Measurements from ENCODE around the gene LRP1B.
"Not testable (repeated sequence)": the region's sequence is repeated elsewhere in the genome, so short reads cannot be mapped to it uniquely, and the experiment has no call there.

The LRP1B gene

GRCh38 chr2:140427033-140427432, 1703.8 kb downstream of the LRP1B start:
- not testable (repeated sequence) for DNase-seq (ENCODE audit: low spot score)

GRCh38 chr2:140424471-140424870, 1706.3 kb downstream of the LRP1B start:
- no peak for DNase-seq (ENCODE audit: low spot score)

GRCh38 chr2:140422759-140423158, 1708.1 kb downstream of the LRP1B start:
- no peak for DNase-seq (ENCODE audit: low spot score)

GRCh38 chr2:140417504-140417903, 1713.3 kb downstream of the LRP1B start:
- no peak for DNase-seq (ENCODE audit: low spot score)

- DNase-seq (ENCODE audit: low spot score) = no peak
These were observed 1714.2 kb downstream of the LRP1B start for GRCh38 chr2:140416577-140416976.

- not testable (repeated sequence) for DNase-seq (ENCODE audit: low spot score)
These were observed 1715.8 kb downstream of the LRP1B start for GRCh38 chr2:140415035-140415434.

GRCh38 chr2:140410695-140411094, 1720.1 kb downstream of the LRP1B start:
- no peak for DNase-seq (ENCODE audit: low spot score)

GRCh38 chr2:140401056-140401455, 1729.8 kb downstream of the LRP1B start:
- no peak for DNase-seq (ENCODE audit: low spot score)

- DNase-seq (ENCODE audit: low spot score) = no peak
These were observed 1738.0 kb downstream of the LRP1B start for GRCh38 chr2:140392824-140393223.

GRCh38 chr2:140384946-140385345, 1745.9 kb downstream of the LRP1B start:
- DNase-seq (ENCODE audit: low spot score) = no peak

- DNase-seq (ENCODE audit: low spot score) = no peak
These were observed 1747.0 kb downstream of the LRP1B start for GRCh38 chr2:140383781-140384180.

GRCh38 chr2:140376686-140377085, 1754.1 kb downstream of the LRP1B start:
- DNase-seq (ENCODE audit: low spot score) = no peak

GRCh38 chr2:140363131-140363530, 1767.7 kb downstream of the LRP1B start:
- no peak for DNase-seq (ENCODE audit: low spot score)

- no peak for DNase-seq (ENCODE audit: low spot score)
These were observed 1768.5 kb downstream of the LRP1B start for GRCh38 chr2:140362361-140362760.

GRCh38 chr2:140359056-140359771, 1771.6 kb downstream of the LRP1B start:
- no peak for DNase-seq (ENCODE audit: low spot score)

GRCh38 chr2:140356697-140357096, 1774.1 kb downstream of the LRP1B start:
- DNase-seq (ENCODE audit: low spot score) = no peak

GRCh38 chr2:140355511-140356090, 1775.2 kb downstream of the LRP1B start:
- no peak for DNase-seq (ENCODE audit: low spot score)

GRCh38 chr2:140354544-140354943, 1776.3 kb downstream of the LRP1B start:
- DNase-seq (ENCODE audit: low spot score) = no peak

GRCh38 chr2:140353541-140353940, 1777.3 kb downstream of the LRP1B start:
- DNase-seq (ENCODE audit: low spot score) = no peak

- DNase-seq (ENCODE audit: low spot score) = no peak
These were observed 1779.1 kb downstream of the LRP1B start for GRCh38 chr2:140351692-140352091.

GRCh38 chr2:140349695-140350094, 1781.1 kb downstream of the LRP1B start:
- no peak for DNase-seq (ENCODE audit: low spot score)

- DNase-seq (ENCODE audit: low spot score) = no peak
These were observed 1782.0 kb downstream of the LRP1B start for GRCh38 chr2:140348826-140349225.

- DNase-seq (ENCODE audit: low spot score) = no peak
These were observed 1786.0 kb downstream of the LRP1B start for GRCh38 chr2:140344838-140345237.

GRCh38 chr2:140344266-140344665, 1786.5 kb downstream of the LRP1B start:
- not testable (repeated sequence) for DNase-seq (ENCODE audit: low spot score)
